HEK293 (cell line): Measurements from ENCODE around the gene ZCCHC14.

ENCODE experiments used
- CTCF ChIA-PET: fragments of 350-600 bp; formaldehyde crosslinking; extraction: SDS; loops from one replicate; lab custom pipeline; 2021; ENCODE audit warnings: antibody characterized with exemption; lab: Yijun Ruan, JAX
- POLR2A ChIA-PET: fragments of 300-600 bp; formaldehyde crosslinking; extraction: SDS; loops from one replicate; lab custom pipeline; 2020; ENCODE audit warnings: antibody characterized with exemption, inconsistent platforms; lab: Yijun Ruan, JAX
- H3K27ac ChIP-seq: fragments of 200-500 bp; sonication (Bioruptor generic); 2 replicates; pipeline ENCODE4 v1.5.1; 2014; ENCODE audit warnings: low read depth, low read length, control low read depth, inconsistent platforms; ENCODE audit errors: extremely low read depth
- H3K36me3 ChIP-seq, 2 experiments: fragments of 200-500 bp in 1 of 2; sonication (Bioruptor generic) in 1 of 2; 1 replicate in 1 of 2; 2 replicates in 1 of 2; pipeline ENCODE4 v1.5.1; 2014 to 2017; ENCODE audit warnings: inconsistent platforms in 2 of 2, low read length in 2 of 2; ENCODE audit not compliant: control insufficient read depth in 2 of 2, insufficient read depth in 1 of 2
- H3K4me1 ChIP-seq: fragments of 200-500 bp; sonication (Bioruptor generic); 2 replicates; pipeline ENCODE4 v1.5.1; 2014; ENCODE audit warnings: mild to moderate bottlenecking, low read length, inconsistent platforms; ENCODE audit not compliant: control insufficient read depth, insufficient read depth
- H3K4me3 ChIP-seq: 2 replicates; pipeline ENCODE4 v1.5.1; 2011; ENCODE audit warnings: low read depth, mild to moderate bottlenecking, control low read depth, low read length, moderate library complexity
- H3K9me3 ChIP-seq: fragments of 200-500 bp; sonication (Bioruptor generic); 2 replicates; pipeline ENCODE4 v1.5.1; 2014; ENCODE audit warnings: low read depth, low read length, inconsistent platforms; ENCODE audit not compliant: control insufficient read depth, insufficient read depth
- BCL11B ChIP-seq: fragments of 450-650 bp; formaldehyde crosslinking; IDR thresholded peaks from 2 replicates; pipeline ENCODE4 v1.5.1; 2016; ENCODE audit warnings: low read depth, missing biosample characterization, missing genetic modification characterization
- IKZF3 ChIP-seq: fragments of 450-650 bp; IDR thresholded peaks from 2 replicates; pipeline ENCODE4 v1.5.0; 2018; ENCODE audit warnings: missing biosample characterization, mild to moderate bottlenecking, missing genetic modification characterization, moderate library complexity
- KLF16 ChIP-seq: fragments of 450-650 bp; formaldehyde crosslinking; IDR thresholded peaks from 2 replicates; pipeline ENCODE4 v1.5.1; 2017; ENCODE audit warnings: missing biosample characterization, missing genetic modification characterization
- SP2 ChIP-seq: fragments of 450-650 bp; formaldehyde crosslinking; IDR thresholded peaks from 2 replicates; pipeline ENCODE4 v1.5.1; 2016; ENCODE audit warnings: missing biosample characterization, missing genetic modification characterization
- TRIM28 ChIP-seq: IDR thresholded peaks from 2 replicates; pipeline ENCODE4 v1.6.1; 2011; ENCODE audit warnings: low read length, control low read depth, borderline replicate concordance
- ZBTB10 ChIP-seq: fragments of 450-650 bp; formaldehyde crosslinking; IDR thresholded peaks from 2 replicates; pipeline ENCODE4 v1.5.1; 2016; ENCODE audit warnings: missing biosample characterization, missing genetic modification characterization
- ZBTB20 ChIP-seq: fragments of 450-650 bp; formaldehyde crosslinking; IDR thresholded peaks from 2 replicates; pipeline ENCODE4 v1.5.1; 2016; ENCODE audit warnings: missing biosample characterization, missing genetic modification characterization
- ZNF112 ChIP-seq: fragments of 450-650 bp; formaldehyde crosslinking; IDR thresholded peaks from 2 replicates; pipeline ENCODE4 v1.5.0; 2017; ENCODE audit warnings: missing biosample characterization, missing genetic modification characterization
- ZNF133 ChIP-seq: fragments of 450-650 bp; formaldehyde crosslinking; IDR thresholded peaks from 2 replicates; pipeline ENCODE4 v1.5.1; 2016; ENCODE audit warnings: missing biosample characterization, missing genetic modification characterization
- ZNF146 ChIP-seq: fragments of 450-650 bp; formaldehyde crosslinking; IDR thresholded peaks from 2 replicates; pipeline ENCODE4 v1.5.1; 2016; ENCODE audit warnings: missing biosample characterization, missing genetic modification characterization
- ZNF155 ChIP-seq: fragments of 450-650 bp; formaldehyde crosslinking; IDR thresholded peaks from 2 replicates; pipeline ENCODE4 v1.5.1; 2016; ENCODE audit warnings: missing biosample characterization, missing genetic modification characterization
- ZNF169 ChIP-seq: fragments of 450-650 bp; formaldehyde crosslinking; IDR thresholded peaks from 2 replicates; pipeline ENCODE4 v1.5.1; 2016; ENCODE audit warnings: missing biosample characterization, missing genetic modification characterization
- ZNF175 ChIP-seq: fragments of 450-650 bp; formaldehyde crosslinking; IDR thresholded peaks from 2 replicates; pipeline ENCODE4 v1.5.1; 2016; ENCODE audit warnings: missing biosample characterization, missing genetic modification characterization
- ZNF18 ChIP-seq: fragments of 450-650 bp; formaldehyde crosslinking; IDR thresholded peaks from 2 replicates; pipeline ENCODE4 v1.5.1; 2016; ENCODE audit warnings: missing biosample characterization, missing genetic modification characterization
- ZNF211 ChIP-seq: fragments of 450-650 bp; formaldehyde crosslinking; IDR thresholded peaks from 2 replicates; pipeline ENCODE4 v1.5.1; 2016; ENCODE audit warnings: low read depth, missing biosample characterization, missing genetic modification characterization
- ZNF302 ChIP-seq: fragments of 450-650 bp; formaldehyde crosslinking; IDR thresholded peaks from 2 replicates; pipeline ENCODE4 v1.5.1; 2016; ENCODE audit warnings: missing biosample characterization, missing genetic modification characterization, low read depth
- ZNF311 ChIP-seq: fragments of 450-650 bp; formaldehyde crosslinking; IDR thresholded peaks from 2 replicates; pipeline ENCODE4 v1.5.1; 2017; ENCODE audit warnings: missing biosample characterization, missing genetic modification characterization, borderline replicate concordance
- ZNF324 ChIP-seq: fragments of 450-650 bp; formaldehyde crosslinking; IDR thresholded peaks from 2 replicates; pipeline ENCODE4 v1.5.1; 2016; ENCODE audit warnings: missing biosample characterization, missing genetic modification characterization
- ZNF37A ChIP-seq: fragments of 450-650 bp; IDR thresholded peaks from 2 replicates; pipeline ENCODE4 v1.5.1; 2018; ENCODE audit warnings: missing biosample characterization, missing genetic modification characterization
- ZNF398 ChIP-seq: fragments of 450-650 bp; formaldehyde crosslinking; IDR thresholded peaks from 2 replicates; pipeline ENCODE4 v1.5.1; 2017; ENCODE audit warnings: missing biosample characterization, missing genetic modification characterization
- ZNF610 ChIP-seq: fragments of 450-650 bp; formaldehyde crosslinking; IDR thresholded peaks from 2 replicates; pipeline ENCODE4 v1.5.1; 2016; ENCODE audit warnings: missing biosample characterization, missing genetic modification characterization, borderline replicate concordance
- ZNF626 ChIP-seq: fragments of 450-650 bp; sonication (Bioruptor Pico); formaldehyde crosslinking; IDR thresholded peaks from 2 replicates; pipeline ENCODE4 v1.5.1; 2018; ENCODE audit warnings: missing biosample characterization, missing genetic modification characterization, inconsistent platforms
- ZNF629 ChIP-seq: fragments of 450-650 bp; formaldehyde crosslinking; IDR thresholded peaks from 2 replicates; pipeline ENCODE4 v1.5.1; 2017; ENCODE audit warnings: missing biosample characterization, missing genetic modification characterization
- ZNF747 ChIP-seq: fragments of 450-650 bp; formaldehyde crosslinking; IDR thresholded peaks from 2 replicates; pipeline ENCODE4 v1.5.1; 2016; ENCODE audit warnings: missing biosample characterization, missing genetic modification characterization
- ZNF785 ChIP-seq: fragments of 450-650 bp; formaldehyde crosslinking; IDR thresholded peaks from 2 replicates; pipeline ENCODE4 v1.5.1; 2016; ENCODE audit warnings: missing biosample characterization, missing genetic modification characterization
- ZNF843 ChIP-seq: fragments of 450-650 bp; formaldehyde crosslinking; IDR thresholded peaks from 2 replicates; pipeline ENCODE4 v1.5.1; 2016; ENCODE audit warnings: missing biosample characterization, missing genetic modification characterization
- ZSCAN16 ChIP-seq: fragments of 450-650 bp; formaldehyde crosslinking; IDR thresholded peaks from 2 replicates; pipeline ENCODE4 v1.5.1; 2016; ENCODE audit warnings: missing biosample characterization, missing genetic modification characterization
- TF ChIP-seq, protein P1 (sequence below): fragments of 450-650 bp; formaldehyde crosslinking; IDR thresholded peaks from 2 replicates; pipeline ENCODE4 v1.5.1; 2016; ENCODE audit warnings: missing biosample characterization, missing genetic modification characterization
- TF ChIP-seq, protein P2 (sequence below): fragments of 450-650 bp; formaldehyde crosslinking; IDR thresholded peaks from 2 replicates; pipeline ENCODE4 v1.5.1; 2016; ENCODE audit warnings: missing biosample characterization, missing genetic modification characterization

The ZCCHC14 gene

DNA sequence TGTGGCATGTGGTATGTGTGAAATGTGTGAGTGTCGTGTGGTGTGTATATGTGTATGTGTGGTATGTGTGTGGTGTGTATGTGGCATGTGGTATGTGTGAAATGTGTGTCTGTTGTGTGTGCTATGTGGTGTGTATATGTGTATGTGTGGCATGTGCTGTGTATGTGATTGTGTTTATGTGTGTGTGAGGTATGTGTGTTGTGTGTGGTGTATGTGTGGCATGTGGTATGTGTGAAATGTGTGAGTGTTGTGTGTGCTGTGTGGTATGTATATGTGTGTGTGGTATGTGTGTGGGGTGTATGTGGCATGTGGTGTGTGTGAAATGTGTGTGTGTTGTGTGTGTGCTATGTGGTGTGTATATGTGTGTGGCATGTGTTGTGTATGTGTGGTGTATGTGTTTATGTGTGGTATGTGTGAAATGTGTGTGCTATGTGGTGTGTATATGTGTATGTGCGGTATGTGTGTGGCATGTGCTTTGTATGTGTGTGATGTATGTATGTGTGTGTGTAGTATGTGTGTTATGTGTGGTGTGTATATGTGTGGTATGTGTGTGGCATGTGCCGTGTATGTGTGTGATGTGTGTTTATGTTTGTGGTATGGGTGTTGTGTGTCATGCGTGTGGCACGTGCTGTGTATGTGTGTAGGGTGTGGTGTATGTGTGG lies 9.6 kb upstream of the ZCCHC14 start:
- H3K4me3 ChIP-seq = no peak overlapping the region
- H3K9me3 ChIP-seq = no peaks in the 10 kb centered on the region
- POLR2A ChIA-PET = no interaction called here
- peaks cover 3% of the 10 kb centered on the region; the same call in 1 of the 2 replicates for H3K4me1 ChIP-seq
- H3K27ac ChIP-seq = no peak overlapping the region
- H3K36me3 ChIP-seq = no peaks in the 10 kb centered on the region
- CTCF ChIA-PET = no interaction called here
- no peak for TF ChIP-seq IKZF3 (tag by site-specific recombination)
- TF ChIP-seq ZSCAN16 (tag by site-specific recombination) = 0 out of 2 replicates have a peak, but pooled peaks have one; percentile 25
- TF ChIP-seq ZNF843 (tag by site-specific recombination) = 0 out of 2 replicates have a peak, but pooled peaks have one; percentile 19
- TF ChIP-seq ZNF302 (tag by site-specific recombination) = no peak
- peak; percentile 7; the same call in 1 of the 2 replicates for TF ChIP-seq ZNF133 (tag by site-specific recombination)
- TF ChIP-seq ZNF747 (tag by site-specific recombination) = 0 out of 2 replicates have a peak, but pooled peaks have one; percentile 19
- TF ChIP-seq SP2 = no peak
- TF ChIP-seq ZNF785 (tag by site-specific recombination) = 0 out of 2 replicates have a peak, but pooled peaks have one; percentile 21
- no peak for TF ChIP-seq ZNF629 (tag by site-specific recombination)
- TF ChIP-seq, protein P1, sequence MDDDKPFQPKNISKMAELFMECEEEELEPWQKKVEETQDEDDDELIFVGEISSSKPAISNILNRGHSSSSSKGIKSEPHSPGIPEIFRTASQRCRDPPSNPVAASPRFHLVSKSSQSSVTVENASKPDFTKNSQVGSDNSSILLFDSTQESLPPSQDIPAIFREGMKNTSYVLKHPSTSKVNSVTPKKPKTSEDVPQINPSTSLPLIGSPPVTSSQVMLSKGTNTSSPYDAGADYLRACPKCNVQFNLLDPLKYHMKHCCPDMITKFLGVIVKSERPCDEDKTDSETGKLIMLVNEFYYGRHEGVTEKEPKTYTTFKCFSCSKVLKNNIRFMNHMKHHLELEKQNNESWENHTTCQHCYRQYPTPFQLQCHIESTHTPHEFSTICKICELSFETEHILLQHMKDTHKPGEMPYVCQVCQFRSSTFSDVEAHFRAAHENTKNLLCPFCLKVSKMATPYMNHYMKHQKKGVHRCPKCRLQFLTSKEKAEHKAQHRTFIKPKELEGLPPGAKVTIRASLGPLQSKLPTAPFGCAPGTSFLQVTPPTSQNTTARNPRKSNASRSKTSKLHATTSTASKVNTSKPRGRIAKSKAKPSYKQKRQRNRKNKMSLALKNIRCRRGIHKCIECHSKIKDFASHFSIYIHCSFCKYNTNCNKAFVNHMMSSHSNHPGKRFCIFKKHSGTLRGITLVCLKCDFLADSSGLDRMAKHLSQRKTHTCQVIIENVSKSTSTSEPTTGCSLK (tag by site-specific recombination) = 0 out of 2 replicates have a peak, but pooled peaks have one; percentile 45
- no peak for TF ChIP-seq TRIM28
- peak; percentile 65; the same call in 1 of the 2 replicates for TF ChIP-seq ZNF311 (tag by site-specific recombination)
- TF ChIP-seq ZNF37A (tag by site-specific recombination) = no peak
- peak; percentile 15; the same call in 1 of the 2 replicates for TF ChIP-seq ZBTB20 (tag by site-specific recombination)
- TF ChIP-seq ZNF155 (tag by site-specific recombination) = peak; percentile 27; the same call in 1 of the 2 replicates
- 0 out of 2 replicates have a peak, but pooled peaks have one; percentile 35 for TF ChIP-seq KLF16 (tag by site-specific recombination)
- TF ChIP-seq ZNF211 = 0 out of 2 replicates have a peak, but pooled peaks have one; percentile 35
- no peak for TF ChIP-seq BCL11B (tag by site-specific recombination)
- 0 out of 2 replicates have a peak, but pooled peaks have one; percentile 32 for TF ChIP-seq ZNF112 (tag by site-specific recombination)
- TF ChIP-seq, protein P2, sequence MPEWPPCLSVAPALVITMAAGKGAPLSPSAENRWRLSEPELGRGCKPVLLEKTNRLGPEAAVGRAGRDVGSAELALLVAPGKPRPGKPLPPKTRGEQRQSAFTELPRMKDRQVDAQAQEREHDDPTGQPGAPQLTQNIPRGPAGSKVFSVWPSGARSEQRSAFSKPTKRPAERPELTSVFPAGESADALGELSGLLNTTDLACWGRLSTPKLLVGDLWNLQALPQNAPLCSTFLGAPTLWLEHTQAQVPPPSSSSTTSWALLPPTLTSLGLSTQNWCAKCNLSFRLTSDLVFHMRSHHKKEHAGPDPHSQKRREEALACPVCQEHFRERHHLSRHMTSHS (tag by site-specific recombination) = 0 out of 2 replicates have a peak, but pooled peaks have one; percentile 41
- TF ChIP-seq ZNF324 (tag by site-specific recombination) = no peak
- TF ChIP-seq ZNF398 (tag by site-specific recombination) = 0 out of 2 replicates have a peak, but pooled peaks have one; percentile 3
- no peak for TF ChIP-seq ZNF626
- TF ChIP-seq ZNF610 = no peak
- TF ChIP-seq ZNF175 (tag by site-specific recombination) = no peak
- TF ChIP-seq ZNF18 (tag by site-specific recombination) = peak; percentile 96
- no peak; the same call in 1 of the 2 replicates for TF ChIP-seq ZNF169 (tag by site-specific recombination)
- no peak for TF ChIP-seq ZBTB10
- TF ChIP-seq ZNF146 (tag by site-specific recombination) = peak; percentile 3; the same call in 1 of the 2 replicates
